ENCODE data around the gene IFT57.

Gene IFT57

DNA sequence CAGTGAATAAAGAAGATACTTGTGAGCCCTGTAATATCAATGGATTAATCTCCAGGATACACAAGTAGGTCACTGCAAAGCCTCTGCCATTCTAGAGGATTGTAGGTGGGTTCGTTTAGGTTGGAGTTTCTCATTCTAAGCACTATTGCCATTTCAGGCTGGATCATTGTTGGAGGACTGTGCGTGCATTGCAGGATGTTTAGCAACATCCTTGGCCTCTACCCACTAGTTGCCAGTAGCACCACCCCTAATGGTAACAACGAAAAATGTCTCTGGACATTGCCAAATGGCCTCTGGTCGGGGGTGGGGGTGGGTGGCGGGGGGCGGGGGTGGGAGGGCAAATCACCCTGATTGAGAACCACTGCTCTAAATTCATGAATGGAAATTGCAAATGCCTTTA is 4.9 kb upstream of the IFT57 start:
- POLR2A ChIA-PET, result no interaction called here
- CTCF ChIA-PET, result no interaction called here

DNA sequence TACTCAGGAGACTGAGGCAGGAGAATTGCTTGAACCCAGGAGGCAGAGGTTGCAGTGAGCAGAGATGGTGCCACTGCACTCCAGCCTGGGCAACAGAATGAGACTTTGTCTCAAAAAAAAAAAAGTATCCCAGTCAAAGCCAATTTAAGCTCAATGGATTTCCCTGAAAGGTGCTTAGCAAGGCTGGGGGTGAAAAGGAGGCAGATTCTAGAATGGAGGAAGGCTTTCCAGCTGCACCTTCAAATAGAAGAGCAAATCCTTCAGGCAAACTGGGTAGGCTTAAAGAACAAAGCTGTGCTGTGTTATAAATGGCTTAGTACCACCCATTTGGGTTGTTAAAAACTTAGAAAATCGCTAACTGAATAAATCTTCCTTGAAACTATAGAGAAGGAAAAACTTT is 3.0 kb upstream of the IFT57 start:
- Histone ChIP-seq H3K4me1 (ENCODE audit: control insufficient read depth, insufficient read depth, low read length) (no peaks in the 10 kb centered on the region), H3K27ac (ENCODE audit: extremely low read depth, low read depth, low read length) (no peak overlapping the region), H3K36me3 (ENCODE audit: control insufficient read depth in 2 of 2, insufficient read depth in 1 of 2, low read length in 2 of 2) (no peaks in the 10 kb centered on the region), H3K4me3 (ENCODE audit: low read depth, low read length) (no peak overlapping the region), H3K9me3 (ENCODE audit: control insufficient read depth, insufficient read depth, low read depth, low read length) (no peaks in the 10 kb centered on the region)
- POLR2A ChIA-PET, result no interaction called here
- CTCF ChIA-PET, result interaction anchor here (0.6 kb wide), 1 partner anchor 142 kb away, joined by 3 read pairs; no protein-coding TSS in a partner anchor
- no peak for TF ChIP-seq ZBTB8A (tag by site-specific recombination; IDR thresholded peaks at IDR 0.05)
- no peak for TF ChIP-seq SALL2 (tag by site-specific recombination; IDR thresholded peaks at IDR 0.05; ENCODE audit: borderline replicate concordance)
- TF ChIP-seq ZNF830 (tag by site-specific recombination; IDR thresholded peaks at IDR 0.05; ENCODE audit: low read depth), result no peak
- TF ChIP-seq ZNF274 (IDR thresholded peaks at IDR 0.05; ENCODE audit: low read length), result no peak
- TF ChIP-seq ZNF274 (tag by site-specific recombination; IDR thresholded peaks at IDR 0.05; ENCODE audit: borderline replicate concordance), result no peak
- TF ChIP-seq, protein P1, sequence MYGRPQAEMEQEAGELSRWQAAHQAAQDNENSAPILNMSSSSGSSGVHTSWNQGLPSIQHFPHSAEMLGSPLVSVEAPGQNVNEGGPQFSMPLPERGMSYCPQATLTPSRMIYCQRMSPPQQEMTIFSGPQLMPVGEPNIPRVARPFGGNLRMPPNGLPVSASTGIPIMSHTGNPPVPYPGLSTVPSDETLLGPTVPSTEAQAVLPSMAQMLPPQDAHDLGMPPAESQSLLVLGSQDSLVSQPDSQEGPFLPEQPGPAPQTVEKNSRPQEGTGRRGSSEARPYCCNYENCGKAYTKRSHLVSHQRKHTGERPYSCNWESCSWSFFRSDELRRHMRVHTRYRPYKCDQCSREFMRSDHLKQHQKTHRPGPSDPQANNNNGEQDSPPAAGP (tag by site-specific recombination; IDR thresholded peaks at IDR 0.05), result no peak
- TF ChIP-seq ZNF654 (tag by site-specific recombination; IDR thresholded peaks at IDR 0.05; ENCODE audit: low read depth), result no peak
- TF ChIP-seq, protein P2, sequence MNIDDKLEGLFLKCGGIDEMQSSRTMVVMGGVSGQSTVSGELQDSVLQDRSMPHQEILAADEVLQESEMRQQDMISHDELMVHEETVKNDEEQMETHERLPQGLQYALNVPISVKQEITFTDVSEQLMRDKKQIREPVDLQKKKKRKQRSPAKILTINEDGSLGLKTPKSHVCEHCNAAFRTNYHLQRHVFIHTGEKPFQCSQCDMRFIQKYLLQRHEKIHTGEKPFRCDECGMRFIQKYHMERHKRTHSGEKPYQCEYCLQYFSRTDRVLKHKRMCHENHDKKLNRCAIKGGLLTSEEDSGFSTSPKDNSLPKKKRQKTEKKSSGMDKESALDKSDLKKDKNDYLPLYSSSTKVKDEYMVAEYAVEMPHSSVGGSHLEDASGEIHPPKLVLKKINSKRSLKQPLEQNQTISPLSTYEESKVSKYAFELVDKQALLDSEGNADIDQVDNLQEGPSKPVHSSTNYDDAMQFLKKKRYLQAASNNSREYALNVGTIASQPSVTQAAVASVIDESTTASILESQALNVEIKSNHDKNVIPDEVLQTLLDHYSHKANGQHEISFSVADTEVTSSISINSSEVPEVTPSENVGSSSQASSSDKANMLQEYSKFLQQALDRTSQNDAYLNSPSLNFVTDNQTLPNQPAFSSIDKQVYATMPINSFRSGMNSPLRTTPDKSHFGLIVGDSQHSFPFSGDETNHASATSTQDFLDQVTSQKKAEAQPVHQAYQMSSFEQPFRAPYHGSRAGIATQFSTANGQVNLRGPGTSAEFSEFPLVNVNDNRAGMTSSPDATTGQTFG (tag by site-specific recombination; IDR thresholded peaks at IDR 0.05; ENCODE audit: borderline replicate concordance), result no peak
- TF ChIP-seq ZNF843 (tag by site-specific recombination; IDR thresholded peaks at IDR 0.05), result no peak
- TF ChIP-seq ZNF426 (tag by site-specific recombination; IDR thresholded peaks at IDR 0.05), result no peak

More for the DNA sequence above, 4.9 kb upstream of the IFT57 start:
- Histone ChIP-seq H3K4me1 (ENCODE audit: control insufficient read depth, insufficient read depth, low read length) (no peaks in the 10 kb centered on the region), H3K27ac (ENCODE audit: extremely low read depth, low read depth, low read length) (no peak overlapping the region), H3K36me3 (ENCODE audit: control insufficient read depth in 2 of 2, insufficient read depth in 1 of 2, low read length in 2 of 2) (no peaks in the 10 kb centered on the region), H3K9me3 (ENCODE audit: control insufficient read depth, insufficient read depth, low read depth, low read length) (no peaks in the 10 kb centered on the region), H3K4me3 (ENCODE audit: low read depth, low read length) (no peak overlapping the region)
- no peak for TF ChIP-seq ZNF510 (tag by site-specific recombination; IDR thresholded peaks at IDR 0.05; ENCODE audit: insufficient replicate concordance)
- TF ChIP-seq, protein P3, sequence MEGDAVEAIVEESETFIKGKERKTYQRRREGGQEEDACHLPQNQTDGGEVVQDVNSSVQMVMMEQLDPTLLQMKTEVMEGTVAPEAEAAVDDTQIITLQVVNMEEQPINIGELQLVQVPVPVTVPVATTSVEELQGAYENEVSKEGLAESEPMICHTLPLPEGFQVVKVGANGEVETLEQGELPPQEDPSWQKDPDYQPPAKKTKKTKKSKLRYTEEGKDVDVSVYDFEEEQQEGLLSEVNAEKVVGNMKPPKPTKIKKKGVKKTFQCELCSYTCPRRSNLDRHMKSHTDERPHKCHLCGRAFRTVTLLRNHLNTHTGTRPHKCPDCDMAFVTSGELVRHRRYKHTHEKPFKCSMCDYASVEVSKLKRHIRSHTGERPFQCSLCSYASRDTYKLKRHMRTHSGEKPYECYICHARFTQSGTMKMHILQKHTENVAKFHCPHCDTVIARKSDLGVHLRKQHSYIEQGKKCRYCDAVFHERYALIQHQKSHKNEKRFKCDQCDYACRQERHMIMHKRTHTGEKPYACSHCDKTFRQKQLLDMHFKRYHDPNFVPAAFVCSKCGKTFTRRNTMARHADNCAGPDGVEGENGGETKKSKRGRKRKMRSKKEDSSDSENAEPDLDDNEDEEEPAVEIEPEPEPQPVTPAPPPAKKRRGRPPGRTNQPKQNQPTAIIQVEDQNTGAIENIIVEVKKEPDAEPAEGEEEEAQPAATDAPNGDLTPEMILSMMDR (tag by site-specific recombination; IDR thresholded peaks at IDR 0.05), result no peak
- no peak for TF ChIP-seq ZNF292 (tag by site-specific recombination; IDR thresholded peaks at IDR 0.05; ENCODE audit: borderline replicate concordance, low read depth)
- TF ChIP-seq ZNF660 (tag by site-specific recombination; IDR thresholded peaks at IDR 0.05), result no peak
- no peak for TF ChIP-seq ZNF776 (tag by site-specific recombination; IDR thresholded peaks at IDR 0.05; ENCODE audit: borderline replicate concordance)
- TF ChIP-seq ZNF311 (tag by site-specific recombination; IDR thresholded peaks at IDR 0.05; ENCODE audit: borderline replicate concordance), result no peak
- TF ChIP-seq, protein P4, sequence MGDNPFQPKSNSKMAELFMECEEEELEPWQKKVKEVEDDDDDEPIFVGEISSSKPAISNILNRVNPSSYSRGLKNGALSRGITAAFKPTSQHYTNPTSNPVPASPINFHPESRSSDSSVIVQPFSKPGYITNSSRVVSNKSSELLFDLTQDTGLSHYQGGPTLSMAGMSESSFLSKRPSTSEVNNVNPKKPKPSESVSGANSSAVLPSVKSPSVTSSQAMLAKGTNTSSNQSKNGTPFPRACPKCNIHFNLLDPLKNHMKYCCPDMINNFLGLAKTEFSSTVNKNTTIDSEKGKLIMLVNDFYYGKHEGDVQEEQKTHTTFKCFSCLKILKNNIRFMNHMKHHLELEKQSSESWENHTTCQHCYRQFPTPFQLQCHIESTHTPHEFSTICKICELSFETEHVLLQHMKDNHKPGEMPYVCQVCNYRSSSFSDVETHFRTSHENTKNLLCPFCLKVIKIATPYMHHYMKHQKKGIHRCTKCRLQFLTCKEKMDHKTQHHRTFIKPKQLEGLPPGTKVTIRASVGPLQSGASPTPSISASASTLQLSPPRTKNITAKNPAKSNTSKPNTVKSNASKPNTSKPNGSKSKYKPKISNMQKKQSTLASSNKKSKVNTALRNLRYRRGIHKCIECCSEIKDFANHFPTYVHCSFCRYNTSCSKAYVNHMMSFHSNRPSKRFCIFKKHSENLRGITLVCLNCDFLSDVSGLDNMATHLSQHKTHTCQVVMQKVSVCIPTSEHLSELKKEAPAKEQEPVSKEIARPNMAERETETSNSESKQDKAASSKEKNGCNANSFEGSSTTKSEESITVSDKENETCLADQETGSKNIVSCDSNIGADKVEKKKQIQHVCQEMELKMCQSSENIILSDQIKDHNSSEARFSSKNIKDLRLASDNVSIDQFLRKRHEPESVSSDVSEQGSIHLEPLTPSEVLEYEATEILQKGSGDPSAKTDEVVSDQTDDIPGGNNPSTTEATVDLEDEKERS (tag by site-specific recombination; IDR thresholded peaks at IDR 0.05), result no peak
- TF ChIP-seq ZNF366 (tag by site-specific recombination; conservative IDR thresholded peaks at IDR 0.05), result no peak
- TF ChIP-seq OVOL3 (tag by site-specific recombination; IDR thresholded peaks at IDR 0.05), result no peak
- no peak for TF ChIP-seq ZNF530 (tag by site-specific recombination; IDR thresholded peaks at IDR 0.05; ENCODE audit: low read depth)
- TF ChIP-seq, protein P5, sequence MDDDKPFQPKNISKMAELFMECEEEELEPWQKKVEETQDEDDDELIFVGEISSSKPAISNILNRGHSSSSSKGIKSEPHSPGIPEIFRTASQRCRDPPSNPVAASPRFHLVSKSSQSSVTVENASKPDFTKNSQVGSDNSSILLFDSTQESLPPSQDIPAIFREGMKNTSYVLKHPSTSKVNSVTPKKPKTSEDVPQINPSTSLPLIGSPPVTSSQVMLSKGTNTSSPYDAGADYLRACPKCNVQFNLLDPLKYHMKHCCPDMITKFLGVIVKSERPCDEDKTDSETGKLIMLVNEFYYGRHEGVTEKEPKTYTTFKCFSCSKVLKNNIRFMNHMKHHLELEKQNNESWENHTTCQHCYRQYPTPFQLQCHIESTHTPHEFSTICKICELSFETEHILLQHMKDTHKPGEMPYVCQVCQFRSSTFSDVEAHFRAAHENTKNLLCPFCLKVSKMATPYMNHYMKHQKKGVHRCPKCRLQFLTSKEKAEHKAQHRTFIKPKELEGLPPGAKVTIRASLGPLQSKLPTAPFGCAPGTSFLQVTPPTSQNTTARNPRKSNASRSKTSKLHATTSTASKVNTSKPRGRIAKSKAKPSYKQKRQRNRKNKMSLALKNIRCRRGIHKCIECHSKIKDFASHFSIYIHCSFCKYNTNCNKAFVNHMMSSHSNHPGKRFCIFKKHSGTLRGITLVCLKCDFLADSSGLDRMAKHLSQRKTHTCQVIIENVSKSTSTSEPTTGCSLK (tag by site-specific recombination; IDR thresholded peaks at IDR 0.05), result no peak
- no peak for TF ChIP-seq ZNF239 (tag by site-specific recombination; IDR thresholded peaks at IDR 0.05)
- no peak for TF ChIP-seq KLF8 (tag by site-specific recombination; IDR thresholded peaks at IDR 0.05)
- no peak for TF ChIP-seq ZNF211 (tag by site-specific recombination; IDR thresholded peaks at IDR 0.05; ENCODE audit: low read depth)
- no peak for TF ChIP-seq ZNF221 (tag by site-specific recombination; IDR thresholded peaks at IDR 0.05; ENCODE audit: borderline replicate concordance)
- no peak for TF ChIP-seq IKZF3 (tag by site-specific recombination; IDR thresholded peaks at IDR 0.05)

Measured in HEK293 (cell line).